HG02623 (cell line): ENCODE data around the gene SMIM35.
"Not testable (repeated sequence)": the region's sequence is repeated elsewhere in the genome, so short reads cannot be mapped to it uniquely, and the experiment has no call there.

Experiments used
- ATAC-seq: cut with Tn5 transposase; IDR thresholded peaks from one replicate; pipeline ENCODE4 v1.9.1; 2021; ENCODE audit warnings: moderate library complexity; ENCODE audit not compliant: unreplicated experiment

SMIM35 gene

GRCh38 chr11:118082880-118083552 is 3.7 kb downstream of the SMIM35 start:
- ATAC-seq = no peak

GRCh38 chr11:118081241-118081958 is 5.4 kb downstream of the SMIM35 start:
- no peak for ATAC-seq

DNA sequence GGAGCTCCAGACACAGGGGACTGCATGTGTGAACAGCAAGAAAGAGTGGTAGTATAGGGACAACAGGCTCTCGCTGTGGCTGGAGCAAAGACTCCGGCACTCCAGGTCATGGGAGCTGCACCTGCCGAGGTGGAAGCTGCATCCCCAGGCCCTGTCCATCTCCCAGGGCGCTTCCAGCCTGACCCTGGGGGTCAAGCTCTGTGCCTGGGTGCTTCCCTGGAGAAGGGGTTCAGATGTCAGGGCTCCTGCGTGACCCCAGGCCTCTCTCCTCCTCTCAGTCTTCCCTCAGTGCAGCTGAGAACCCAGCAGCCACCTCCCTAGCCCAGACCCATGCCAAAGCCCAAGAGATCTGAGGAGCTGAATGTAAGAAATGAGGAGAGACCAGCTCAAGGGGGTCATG is 6.5 kb downstream of the SMIM35 start:
- no peak for ATAC-seq

DNA sequence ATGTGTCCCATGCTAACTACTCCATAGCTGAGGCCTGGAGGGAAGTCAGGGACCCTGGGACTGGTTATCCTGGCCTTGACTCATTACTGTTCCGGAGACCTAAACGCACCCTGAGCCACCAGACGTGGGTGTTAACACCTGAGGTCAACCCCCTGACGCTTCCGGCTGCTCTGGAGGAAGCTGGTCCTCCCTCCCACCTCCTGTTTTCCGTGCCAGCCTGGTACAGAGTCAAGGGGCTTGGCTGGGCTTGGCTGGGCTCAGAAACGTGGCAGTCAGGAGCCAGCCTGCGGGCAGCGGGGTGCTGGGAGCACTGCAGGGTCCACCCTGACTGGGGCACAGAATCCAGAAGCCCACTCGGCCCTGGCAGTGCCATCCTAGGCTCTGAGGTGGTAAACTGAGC is 7.3 kb downstream of the SMIM35 start:
- no peak for ATAC-seq

- ATAC-seq = no peak
Observed at GRCh38 chr11:118078911-118079411, 7.8 kb downstream of the SMIM35 start.

DNA sequence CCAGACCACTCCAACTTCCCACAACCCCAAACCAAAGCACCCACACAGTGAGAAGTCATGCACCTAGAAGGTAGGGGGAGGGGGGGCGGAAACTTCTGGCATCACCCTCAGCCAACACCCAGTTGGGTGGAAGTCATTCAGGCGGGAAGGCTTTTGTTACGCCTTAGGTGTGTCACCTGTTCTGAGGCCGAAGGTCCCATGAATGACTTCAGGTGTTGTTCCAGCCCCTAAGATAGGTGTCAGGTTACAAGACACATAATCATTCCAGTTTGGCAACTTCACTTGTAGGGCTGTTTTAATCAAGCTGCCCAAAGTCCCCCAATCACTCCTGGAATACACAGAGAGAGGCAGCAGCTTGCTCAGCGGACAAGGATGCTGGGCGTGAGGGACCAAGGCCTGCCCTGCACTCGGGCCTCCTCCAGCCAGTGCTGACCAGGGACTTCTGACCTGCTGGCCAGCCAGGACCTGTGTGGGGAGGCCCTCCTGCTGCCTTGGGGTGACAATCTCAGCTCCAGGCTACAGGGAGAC is 9.9 kb downstream of the SMIM35 start, which contains the start of gene TMPRSS4:
Gene TMPRSS4 (plus strand): TSS at position 325 of the 528 bp plus-strand sequence. CDS start 225 bp downstream, outside the sequence.
- no peak for ATAC-seq

- no peak for ATAC-seq
Observed at GRCh38 chr11:118074785-118075184, 12.0 kb downstream of the SMIM35 start.

GRCh38 chr11:118074091-118074685 is 12.6 kb downstream of the SMIM35 start:
- ATAC-seq = no peak

- ATAC-seq = no peak
Observed at GRCh38 chr11:118073554-118073953, 13.2 kb downstream of the SMIM35 start.

GRCh38 chr11:118071416-118072030 is 15.2 kb downstream of the SMIM35 start:
- no peak for ATAC-seq

GRCh38 chr11:118068945-118069612 is 17.7 kb downstream of the SMIM35 start:
- no peak for ATAC-seq

- no peak for ATAC-seq
Observed at GRCh38 chr11:118068206-118068944, 18.4 kb downstream of the SMIM35 start.

- no peak for ATAC-seq
Observed at GRCh38 chr11:118067006-118067405, 19.8 kb downstream of the SMIM35 start.

DNA sequence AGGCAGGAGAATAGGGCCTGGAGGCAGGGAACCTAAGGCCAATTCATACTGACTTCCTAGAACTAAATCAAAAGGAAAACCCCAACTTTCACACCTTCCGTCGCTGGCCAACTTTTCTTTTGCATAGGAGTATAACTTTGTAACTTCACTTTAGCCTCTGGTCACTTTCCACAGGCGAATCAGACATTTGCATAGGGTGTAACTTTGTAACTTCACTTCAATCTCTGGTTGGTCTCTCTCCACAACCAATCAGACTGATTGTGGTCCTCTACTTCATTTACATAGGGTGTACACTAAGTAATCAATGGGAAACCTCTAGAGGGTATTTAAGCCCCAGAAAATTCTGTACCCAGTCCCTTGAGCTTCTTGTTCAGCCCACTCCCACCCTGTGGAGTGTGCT is 21.4 kb downstream of the SMIM35 start:
- no peak for ATAC-seq

- no peak for ATAC-seq
Observed at GRCh38 chr11:118064956-118065355, 21.8 kb downstream of the SMIM35 start.

GRCh38 chr11:118062631-118063030 is 24.1 kb downstream of the SMIM35 start:
- not testable (repeated sequence) for ATAC-seq

GRCh38 chr11:118062181-118062580 is 24.6 kb downstream of the SMIM35 start:
- ATAC-seq = not testable (repeated sequence)

DNA sequence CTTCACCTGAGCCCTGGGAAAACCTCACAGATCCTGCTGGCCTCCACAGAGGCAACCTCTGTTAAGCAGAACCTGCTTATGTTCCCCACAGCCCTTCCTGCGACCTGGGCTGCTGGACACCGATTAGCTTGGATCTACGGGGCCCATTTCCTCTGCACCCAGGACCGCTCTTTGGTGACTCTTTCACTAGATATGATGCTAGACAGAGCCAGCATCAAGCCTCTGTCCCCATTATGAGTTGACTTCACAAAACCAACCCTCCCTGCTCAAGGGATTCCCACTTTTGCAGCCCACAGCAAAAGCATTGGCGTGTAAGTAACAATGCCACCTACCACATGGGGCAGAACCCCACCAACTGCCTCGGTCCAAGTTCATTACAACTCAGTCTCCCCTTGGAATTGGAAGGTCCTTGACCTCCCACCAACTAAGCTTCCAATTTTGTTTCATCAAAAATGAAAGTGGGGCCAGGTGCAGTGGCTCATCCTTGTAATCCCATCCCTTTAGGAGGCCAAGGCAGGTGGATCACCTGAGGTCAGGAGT is 25.1 kb downstream of the SMIM35 start:
- ATAC-seq = no peak

DNA sequence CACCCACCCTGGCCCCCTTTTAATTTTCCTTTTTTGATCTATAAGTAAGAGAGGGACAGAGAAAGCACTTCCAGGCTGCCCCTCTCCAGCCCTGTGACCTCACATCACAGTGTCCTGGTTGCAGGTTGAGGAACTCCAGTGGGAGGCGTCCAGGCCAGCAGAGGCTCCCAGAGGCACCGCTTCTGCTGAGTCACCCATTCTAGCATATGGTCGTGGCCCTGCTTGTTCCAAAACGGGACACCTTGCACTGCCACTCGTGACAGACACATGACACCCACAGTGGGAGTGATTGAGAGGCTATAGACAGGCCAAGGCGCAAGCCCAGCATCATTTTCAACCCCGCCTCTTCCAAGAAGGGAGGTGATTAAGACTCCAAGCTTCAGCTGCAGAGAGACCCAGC is 25.9 kb downstream of the SMIM35 start:
- no peak for ATAC-seq
